ENCODE measurements around the gene PTTG1IP. TPM values are rescaled to one million over a fixed set of nuclear protein-coding genes. Genes with fewer than 3 reads are reported as not detected.

The PTTG1IP gene
- total RNA-seq, 6 donors from 2014 or later: 150 to 316 (median 247) TPM

GRCh38 chr21:44865561-44866280 lies 7.8 kb downstream of the PTTG1IP start:
- peaks cover 54 to 75% (median 60%) of the 10 kb centered on the region in 4 donors for H3K4me1 ChIP-seq
- WGBS, 2 donors: 56 to 61% methylated on average over 8 to 12 of the region's 12 CpGs
- H3K27me3 ChIP-seq: no peaks in the 10 kb centered on the region
- peak; percentile 50 to 51 for ATAC-seq (ENCODE audit: low FRiP score in 2 of 2)
- H3K9me3 ChIP-seq: no peaks in the 10 kb centered on the region
- H3K36me3 ChIP-seq: peaks cover 11 to 51% (median 34%) of the 10 kb centered on the region in 4 donors
- DNase-seq: peak in 1 of 2 donors; percentile 75
- no peak for TF ChIP-seq EP300 (IDR thresholded peaks at IDR 0.05)
- no peak for TF ChIP-seq POLR2A (IDR thresholded peaks at IDR 0.05)
- TF ChIP-seq CTCF (IDR thresholded peaks at IDR 0.05): no peak
- peak in 1 of 2 donors; percentile 39 for TF ChIP-seq POLR2AphosphoS5 (IDR thresholded peaks at IDR 0.05)
- H3K4me3 ChIP-seq: no peak overlapping the region
- peak overlapping the region; percentile 28 to 72 (median 46) for H3K27ac ChIP-seq

DNA sequence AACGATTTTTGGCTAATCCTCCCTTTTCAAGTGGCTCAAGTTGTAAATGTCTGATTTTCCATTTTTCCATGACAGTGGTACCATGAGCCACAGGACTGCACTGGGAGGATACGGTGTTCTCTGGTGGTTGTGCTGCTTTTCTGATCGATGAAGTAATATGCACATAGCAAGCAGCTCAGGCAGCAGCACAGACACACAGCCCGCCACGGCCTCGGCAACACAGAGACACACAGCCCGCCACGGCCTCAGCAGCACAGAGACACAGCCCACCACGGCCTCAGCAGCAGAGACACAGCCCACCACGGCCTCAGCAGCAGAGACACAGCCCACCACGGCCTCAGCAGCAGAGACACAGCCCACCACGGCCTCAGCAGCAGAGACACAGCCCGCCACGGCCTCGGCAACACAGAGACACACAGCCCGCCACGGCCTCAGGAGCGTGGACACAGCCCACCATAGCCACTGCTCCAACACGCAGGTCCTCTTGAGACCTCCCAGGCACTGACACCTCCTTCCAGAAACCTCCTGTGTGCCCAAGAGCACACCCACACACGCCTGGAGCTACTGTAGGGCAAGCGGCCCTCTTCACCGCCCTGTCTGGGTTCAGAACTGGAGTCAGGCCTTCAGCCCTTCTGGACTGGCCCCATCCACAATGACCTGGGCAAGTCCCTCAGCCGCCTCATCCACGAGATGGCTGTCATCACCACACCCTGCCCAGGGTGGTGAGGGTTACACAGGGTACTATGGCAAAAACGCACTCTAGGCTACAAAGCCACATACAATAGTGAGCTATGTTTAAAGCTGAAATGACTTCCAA lies 10.4 kb downstream of the PTTG1IP start:
- Histone ChIP-seq H3K27me3 (no peaks in the 10 kb centered on the region), H3K4me3 (no peak overlapping the region), H3K27ac (no peak overlapping the region), H3K36me3 (peaks cover 11 to 73% (median 55%) of the 10 kb centered on the region in 4 donors), H3K9me3 (no peaks in the 10 kb centered on the region), H3K4me1 (peaks cover 29 to 60% (median 40%) of the 10 kb centered on the region in 4 donors)
- WGBS, 2 donors: 88 to 90% methylated on average over 11 to 17 of the region's 25 CpGs
- no peak for DNase-seq
- ATAC-seq (ENCODE audit: low FRiP score in 2 of 2): no peak
- TF ChIP-seq POLR2A (IDR thresholded peaks at IDR 0.05) (no peak), POLR2AphosphoS5 (IDR thresholded peaks at IDR 0.05) (no peak), CTCF (IDR thresholded peaks at IDR 0.05) (no peak), EP300 (IDR thresholded peaks at IDR 0.05) (no peak)

- peak overlapping the region in 1 of 4 donors; percentile 2 for H3K27ac ChIP-seq
- H3K9me3 ChIP-seq: no peaks in the 10 kb centered on the region
- H3K4me1 ChIP-seq: peaks cover 0 to 21% (median 6%) of the 10 kb centered on the region in 4 donors
- TF ChIP-seq CTCF (IDR thresholded peaks at IDR 0.05): no peak
- no peak for TF ChIP-seq EP300 (IDR thresholded peaks at IDR 0.05)
- no peak for TF ChIP-seq POLR2A (IDR thresholded peaks at IDR 0.05)
- TF ChIP-seq POLR2AphosphoS5 (IDR thresholded peaks at IDR 0.05): no peak
- peak in 1 of 2 donors; percentile 49 for ATAC-seq (ENCODE audit: low FRiP score in 2 of 2)
- 40 to 67% methylated on average over 10 of the region's 10 CpGs for WGBS, 2 donors
- H3K4me3 ChIP-seq: no peak overlapping the region
- H3K27me3 ChIP-seq: no peaks in the 10 kb centered on the region
- peaks cover 20 to 92% (median 77%) of the 10 kb centered on the region in 4 donors for H3K36me3 ChIP-seq
- DNase-seq: peak in 1 of 2 donors; percentile 43
Measured at GRCh38 chr21:44858791-44859190, 14.7 kb downstream of the PTTG1IP start.

- no peak overlapping the region for H3K4me3 ChIP-seq
- 74 to 84% methylated on average over 14 to 15 of the region's 15 CpGs for WGBS, 2 donors
- no peaks in the 10 kb centered on the region for H3K27me3 ChIP-seq
- ATAC-seq (ENCODE audit: low FRiP score in 2 of 2) (no peak), DNase-seq (no peak)
- TF ChIP-seq CTCF (IDR thresholded peaks at IDR 0.05) (no peak), EP300 (IDR thresholded peaks at IDR 0.05) (no peak), POLR2A (IDR thresholded peaks at IDR 0.05) (no peak), POLR2AphosphoS5 (IDR thresholded peaks at IDR 0.05) (no peak)
- H3K27ac ChIP-seq: peak overlapping the region in 1 of 4 donors; percentile 2
- H3K4me1 ChIP-seq: peaks cover 0 to 21% (median 6%) of the 10 kb centered on the region in 4 donors
- peaks cover 21 to 92% (median 77%) of the 10 kb centered on the region in 4 donors for H3K36me3 ChIP-seq
- H3K9me3 ChIP-seq: no peaks in the 10 kb centered on the region
Measured at GRCh38 chr21:44858291-44858690, 15.2 kb downstream of the PTTG1IP start.

Data from upper lobe of left lung (tissue), 6 donors.